GM21619 (cell line): ENCODE data around the gene BATF2.

Experiments used
- ATAC-seq: cut with Tn5 transposase; IDR thresholded peaks from one replicate; pipeline ENCODE4 v1.9.1; 2021; ENCODE audit not compliant: unreplicated experiment

The BATF2 gene

GRCh38 chr11:64970731-64971151, 26.0 kb downstream of the BATF2 start:
- ATAC-seq = no peak

GRCh38 chr11:64969209-64969608, 27.6 kb downstream of the BATF2 start:
- no peak for ATAC-seq

GRCh38 chr11:64967375-64967774, 29.4 kb downstream of the BATF2 start:
- ATAC-seq = no peak

GRCh38 chr11:64963072-64963631, 33.6 kb downstream of the BATF2 start:
- no peak for ATAC-seq

DNA sequence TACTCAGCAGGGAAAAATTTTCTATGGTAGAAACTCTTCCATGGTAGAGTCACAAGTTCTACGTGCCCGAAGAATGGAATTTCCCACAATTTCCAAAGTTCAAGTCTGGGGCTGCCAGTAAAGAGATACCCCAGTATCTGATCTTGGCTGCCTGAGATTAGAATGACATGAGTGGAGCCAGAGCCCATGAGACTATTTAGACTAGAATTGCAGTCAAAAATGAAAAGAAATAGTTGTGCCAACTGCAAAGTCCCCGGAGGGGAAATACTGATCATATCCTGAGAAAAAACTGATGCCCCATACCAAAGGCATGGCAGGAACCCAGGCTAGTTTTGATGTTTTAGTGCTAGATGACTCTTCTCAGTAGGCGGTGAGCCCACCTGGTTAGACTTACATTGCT, 36.1 kb downstream of the BATF2 start:
- ATAC-seq = no peak

- no peak for ATAC-seq
Measured at GRCh38 chr11:64959498-64959897, 37.3 kb downstream of the BATF2 start.

DNA sequence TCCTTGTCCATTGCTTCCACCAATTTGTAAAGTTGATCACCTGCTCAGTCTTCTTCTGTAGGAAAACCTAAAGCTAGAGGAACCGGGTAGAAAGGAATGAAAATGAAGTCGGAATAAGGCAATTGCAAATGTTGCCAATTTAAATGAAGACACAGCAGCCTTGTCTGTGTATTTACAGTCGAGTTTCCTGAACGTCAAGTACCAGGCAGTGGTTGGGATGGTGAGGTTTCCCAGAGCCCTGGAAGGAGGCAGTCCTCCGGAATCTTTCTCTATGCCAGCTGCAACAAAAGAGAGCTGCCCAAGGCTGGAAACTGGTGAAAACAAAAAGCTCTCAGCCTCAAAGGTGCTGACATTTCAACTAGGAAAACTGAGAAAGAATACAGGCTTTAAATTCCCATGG, 42.6 kb downstream of the BATF2 start:
- no peak for ATAC-seq

- ATAC-seq = no peak
Measured at GRCh38 chr11:64951529-64951928, 45.2 kb downstream of the BATF2 start.

DNA sequence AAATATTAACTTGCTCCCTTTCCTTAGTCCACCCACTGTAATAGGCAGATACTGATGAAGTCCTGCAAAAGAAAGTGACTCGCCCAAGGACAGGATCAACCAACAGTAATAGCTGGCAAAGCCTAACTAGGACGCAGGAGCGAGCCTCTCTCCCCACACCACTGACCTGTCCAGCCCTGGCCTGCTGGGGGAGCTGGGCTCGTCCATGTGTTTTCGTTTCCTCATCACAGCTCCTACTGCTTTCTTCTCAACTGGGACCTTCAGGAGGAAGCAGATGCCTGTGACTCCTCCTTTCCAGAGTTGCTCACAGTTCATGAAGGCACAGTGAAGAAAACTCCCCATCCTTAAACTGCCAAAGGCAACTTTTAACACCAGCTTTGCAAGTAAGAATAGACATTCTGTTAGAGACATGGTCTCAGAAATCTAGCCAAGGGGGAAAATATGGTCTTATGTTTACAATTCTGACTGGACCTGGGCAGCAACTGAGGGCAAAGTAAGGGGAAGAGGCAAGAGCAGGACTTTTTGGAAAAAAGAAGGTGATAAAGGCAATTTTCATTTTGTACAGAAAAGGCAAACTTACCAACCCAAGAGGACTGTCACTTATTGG, 49.5 kb downstream of the BATF2 start:
- ATAC-seq = no peak
